WTC11 (cell line): ENCODE data around the gene APOA4. TPM values are rescaled to one million over a fixed set of nuclear protein-coding genes. Genes with fewer than 3 reads are reported as not detected.
"Not testable (repeated sequence)": the region's sequence is repeated elsewhere in the genome, so short reads cannot be mapped to it uniquely, and the experiment has no call there.

ENCODE experiments used
- ATAC-seq: fragments of 200-7000 bp; cut with Tn5 transposase; 2 replicates; pipeline ENCODE4 v1.10.0; 2021; ENCODE audit warnings: mild to moderate bottlenecking, moderate library complexity
- CTCF ChIA-PET: fragments of 300-600 bp; sonication (Branson Sonifier 250); formaldehyde crosslinking; loops from one replicate; lab custom pipeline; 2021; ENCODE audit warnings: antibody characterized with exemption; lab: Charles Lee
- POLR2A ChIA-PET: fragments of 350-600 bp; sonication (Branson Sonifier 250); formaldehyde crosslinking; loops from one replicate; lab custom pipeline; 2021; ENCODE audit warnings: antibody characterized with exemption; lab: Charles Lee
- DNase-seq: peaks from one replicate; pipeline ENCODE4 v3.0.0; 2021; ENCODE audit warnings: low spot score
- H3K27ac Mint-ChIP-seq: 2 replicates; pipeline ENCODE4 v1.8.0; 2021; ENCODE audit warnings: mixed read lengths
- H3K27me3 Mint-ChIP-seq: 2 replicates; pipeline ENCODE4 v1.8.0; 2021; ENCODE audit warnings: low read depth, mild to moderate bottlenecking, moderate library complexity, mixed read lengths
- H3K36me3 Mint-ChIP-seq: 2 replicates; pipeline ENCODE4 v1.8.0; 2021; ENCODE audit warnings: mixed read lengths
- H3K4me1 Mint-ChIP-seq: 2 replicates; pipeline ENCODE4 v1.8.0; 2022; ENCODE audit warnings: mixed read lengths
- H3K4me3 Mint-ChIP-seq: 2 replicates; pipeline ENCODE4 v1.8.0; 2021; ENCODE audit warnings: mild to moderate bottlenecking, moderate library complexity, mixed read lengths
- H3K9me3 Mint-ChIP-seq: 2 replicates; pipeline ENCODE4 v1.8.0; 2021; ENCODE audit warnings: mixed read lengths
- ATF1 ChIP-seq: sonication (generic); formaldehyde crosslinking; IDR thresholded peaks from 2 replicates; pipeline ENCODE4 v1.8.1; 2023; ENCODE audit warnings: mild to moderate bottlenecking, moderate library complexity, missing genetic modification reagents
- CREB1 ChIP-seq: sonication (generic); formaldehyde crosslinking; IDR thresholded peaks from 2 replicates; pipeline ENCODE4 v1.8.0; 2023; ENCODE audit warnings: mild to moderate bottlenecking, missing genetic modification reagents
- FOXP1 ChIP-seq: sonication (generic); formaldehyde crosslinking; IDR thresholded peaks from 2 replicates; pipeline ENCODE4 v1.8.0; 2022; ENCODE audit warnings: missing genetic modification reagents, mild to moderate bottlenecking, moderate library complexity, borderline replicate concordance
- MXD4 ChIP-seq: fragments of 250-450 bp; sonication (Bioruptor Pico); IDR thresholded peaks from 2 replicates; pipeline ENCODE4 v1.8.0; 2021; ENCODE audit warnings: mild to moderate bottlenecking, moderate library complexity, borderline replicate concordance
- NFATC4 ChIP-seq: fragments of 250-450 bp; sonication (Bioruptor Pico); IDR thresholded peaks from 2 replicates; pipeline ENCODE4 v1.9.0; 2021; ENCODE audit warnings: mild to moderate bottlenecking
- NR1H2 ChIP-seq: sonication (generic); formaldehyde crosslinking; IDR thresholded peaks from 2 replicates; pipeline ENCODE4 v1.9.0; 2021; ENCODE audit warnings: mild to moderate bottlenecking, moderate library complexity, missing genetic modification reagents
- PRRX2 ChIP-seq: fragments of 250-450 bp; sonication (Bioruptor Pico); IDR thresholded peaks from 2 replicates; pipeline ENCODE4 v1.8.0; 2021; ENCODE audit warnings: mild to moderate bottlenecking
- RORB ChIP-seq: fragments of 250-450 bp; sonication (Bioruptor Pico); IDR thresholded peaks from 2 replicates; pipeline ENCODE4 v1.9.0; 2021; ENCODE audit warnings: mild to moderate bottlenecking
- TEAD4 ChIP-seq: sonication (generic); formaldehyde crosslinking; IDR thresholded peaks from 2 replicates; pipeline ENCODE4 v1.8.0; 2022; ENCODE audit warnings: mild to moderate bottlenecking, missing genetic modification reagents
- ZNF232 ChIP-seq: sonication (generic); formaldehyde crosslinking; IDR thresholded peaks from 2 replicates; pipeline ENCODE4 v1.8.0; 2022; ENCODE audit warnings: mild to moderate bottlenecking, missing genetic modification reagents
- total RNA-seq: library from RNA; stranded (reverse); gene quantifications from 3 replicates; pipeline ENCODE4 v1.2.3, GENCODE V29; 2021
- TF ChIP-seq, protein P1 (sequence below): sonication (generic); formaldehyde crosslinking; IDR thresholded peaks from 2 replicates; pipeline ENCODE4 v1.8.0; 2023; ENCODE audit warnings: missing genetic modification reagents, mild to moderate bottlenecking, borderline replicate concordance
- TF ChIP-seq, protein P2 (sequence below): fragments of 250-450 bp; sonication (Bioruptor Pico); IDR thresholded peaks from 2 replicates; pipeline ENCODE4 v1.9.0; 2021; ENCODE audit warnings: mild to moderate bottlenecking, borderline replicate concordance
- TF ChIP-seq, protein P3 (sequence below): sonication (generic); formaldehyde crosslinking; IDR thresholded peaks from 2 replicates; pipeline ENCODE4 v1.8.1; 2022; ENCODE audit warnings: low read depth, mild to moderate bottlenecking, moderate library complexity, missing genetic modification reagents, borderline replicate concordance
- TF ChIP-seq, protein P4 (sequence below): sonication (generic); formaldehyde crosslinking; IDR thresholded peaks from 2 replicates; pipeline ENCODE4 v1.8.1; 2022; ENCODE audit warnings: missing genetic modification reagents, borderline replicate concordance

Gene APOA4
- total RNA-seq, 1 experiment from 2014 or later, result not detected

DNA sequence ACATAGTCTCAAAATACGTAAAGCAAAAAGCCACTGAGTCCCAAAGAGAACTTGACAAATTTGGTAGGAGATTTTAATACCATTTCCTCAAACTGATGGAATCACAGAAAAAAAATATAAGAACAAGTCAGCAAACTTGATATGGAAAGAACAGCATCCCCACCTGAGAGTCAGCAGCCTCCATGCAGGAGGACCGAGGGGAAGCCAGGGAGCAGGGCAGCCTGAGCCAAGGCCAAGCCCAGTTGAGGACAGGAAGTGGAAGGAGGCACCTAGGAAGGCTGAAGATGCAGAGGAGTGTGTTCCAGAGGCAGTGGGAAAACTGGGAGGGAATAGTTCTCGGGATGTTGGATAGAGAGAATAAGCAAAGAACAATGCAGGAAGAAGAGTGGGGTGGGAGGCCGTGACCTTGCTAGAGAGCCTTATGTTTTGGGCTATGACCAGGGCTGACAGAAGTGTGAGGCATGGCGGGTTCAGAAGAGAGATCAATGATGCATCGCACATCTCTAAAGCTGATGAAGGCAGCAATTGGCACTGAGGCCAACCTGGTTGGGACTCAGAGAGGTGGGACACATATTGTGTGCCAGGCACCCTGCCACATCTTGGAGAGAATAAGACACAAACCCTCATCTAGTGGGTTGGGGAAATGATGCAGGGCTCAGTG, 15.4 kb downstream of the APOA4 start:
- TF ChIP-seq TEAD4 (CRISPR knock-in tag), result no peak
- TF ChIP-seq, protein P1, sequence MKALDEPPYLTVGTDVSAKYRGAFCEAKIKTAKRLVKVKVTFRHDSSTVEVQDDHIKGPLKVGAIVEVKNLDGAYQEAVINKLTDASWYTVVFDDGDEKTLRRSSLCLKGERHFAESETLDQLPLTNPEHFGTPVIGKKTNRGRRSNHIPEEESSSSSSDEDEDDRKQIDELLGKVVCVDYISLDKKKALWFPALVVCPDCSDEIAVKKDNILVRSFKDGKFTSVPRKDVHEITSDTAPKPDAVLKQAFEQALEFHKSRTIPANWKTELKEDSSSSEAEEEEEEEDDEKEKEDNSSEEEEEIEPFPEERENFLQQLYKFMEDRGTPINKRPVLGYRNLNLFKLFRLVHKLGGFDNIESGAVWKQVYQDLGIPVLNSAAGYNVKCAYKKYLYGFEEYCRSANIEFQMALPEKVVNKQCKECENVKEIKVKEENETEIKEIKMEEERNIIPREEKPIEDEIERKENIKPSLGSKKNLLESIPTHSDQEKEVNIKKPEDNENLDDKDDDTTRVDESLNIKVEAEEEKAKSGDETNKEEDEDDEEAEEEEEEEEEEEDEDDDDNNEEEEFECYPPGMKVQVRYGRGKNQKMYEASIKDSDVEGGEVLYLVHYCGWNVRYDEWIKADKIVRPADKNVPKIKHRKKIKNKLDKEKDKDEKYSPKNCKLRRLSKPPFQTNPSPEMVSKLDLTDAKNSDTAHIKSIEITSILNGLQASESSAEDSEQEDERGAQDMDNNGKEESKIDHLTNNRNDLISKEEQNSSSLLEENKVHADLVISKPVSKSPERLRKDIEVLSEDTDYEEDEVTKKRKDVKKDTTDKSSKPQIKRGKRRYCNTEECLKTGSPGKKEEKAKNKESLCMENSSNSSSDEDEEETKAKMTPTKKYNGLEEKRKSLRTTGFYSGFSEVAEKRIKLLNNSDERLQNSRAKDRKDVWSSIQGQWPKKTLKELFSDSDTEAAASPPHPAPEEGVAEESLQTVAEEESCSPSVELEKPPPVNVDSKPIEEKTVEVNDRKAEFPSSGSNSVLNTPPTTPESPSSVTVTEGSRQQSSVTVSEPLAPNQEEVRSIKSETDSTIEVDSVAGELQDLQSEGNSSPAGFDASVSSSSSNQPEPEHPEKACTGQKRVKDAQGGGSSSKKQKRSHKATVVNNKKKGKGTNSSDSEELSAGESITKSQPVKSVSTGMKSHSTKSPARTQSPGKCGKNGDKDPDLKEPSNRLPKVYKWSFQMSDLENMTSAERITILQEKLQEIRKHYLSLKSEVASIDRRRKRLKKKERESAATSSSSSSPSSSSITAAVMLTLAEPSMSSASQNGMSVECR (CRISPR knock-in tag), result no peak
- TF ChIP-seq ZNF232 (CRISPR knock-in tag), result no peak
- TF ChIP-seq NR1H2 (CRISPR knock-in tag), result no peak
- TF ChIP-seq, all 79 proteins: peak for 0
- no peak overlapping the region for H3K4me3 Mint-ChIP-seq
- POLR2A ChIA-PET, result no interaction called here
- H3K27me3 Mint-ChIP-seq, result no peaks in the 10 kb centered on the region; the same call in 1 of the 2 replicates
- no peaks in the 10 kb centered on the region for H3K4me1 Mint-ChIP-seq
- H3K9me3 Mint-ChIP-seq, result no peaks in the 10 kb centered on the region
- H3K27ac Mint-ChIP-seq, result no peak overlapping the region
- CTCF ChIA-PET, result interaction anchor here (1.0 kb wide), 1 partner anchor 16 kb away, joined by 3 read pairs; the partner anchor contains the start of gene APOA5
- H3K36me3 Mint-ChIP-seq, result no peaks in the 10 kb centered on the region
- ATAC-seq, result no peak
- DNase-seq, result no peak

DNA sequence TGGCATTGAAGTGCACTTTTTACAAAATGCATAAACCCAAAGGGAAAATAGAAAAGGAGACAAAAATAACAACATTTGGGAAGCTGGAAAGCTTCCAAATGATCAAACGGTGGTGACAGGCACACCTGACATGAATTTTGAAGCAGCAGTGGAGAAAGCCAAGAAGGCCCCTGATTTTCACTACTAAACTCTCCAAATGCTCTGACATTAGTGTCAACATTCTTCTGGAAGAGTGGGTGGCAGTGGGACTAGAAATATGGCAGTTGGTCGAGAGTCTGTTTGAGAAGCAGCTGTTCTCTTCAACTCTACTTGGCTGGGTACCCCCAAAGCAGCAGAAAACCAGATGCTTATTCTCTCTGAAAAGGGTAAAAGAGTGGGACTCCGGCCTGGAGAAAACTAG, 19.1 kb downstream of the APOA4 start:
- CTCF ChIA-PET, result interaction anchor here (0.6 to 2.2 kb wide), 2 partner anchors 13 to 244 kb away, joined by 8 to 9 read pairs; partner anchors contain the start of gene APOA5
- no peaks in the 10 kb centered on the region; the same call in 1 of the 2 replicates for H3K27me3 Mint-ChIP-seq
- no peaks in the 10 kb centered on the region for H3K9me3 Mint-ChIP-seq
- ATAC-seq (no peak), DNase-seq (no peak)
- TF ChIP-seq RORB (no peak), CREB1 (CRISPR knock-in tag) (no peak), NFATC4 (CRISPR knock-in tag) (no peak), ZNF232 (CRISPR knock-in tag) (no peak), TEAD4 (CRISPR knock-in tag) (no peak), PRRX2 (no peak), MXD4 (CRISPR knock-in tag) (no peak), FOXP1 (no peak), ATF1 (CRISPR knock-in tag) (no peak)
- TF ChIP-seq, protein P2, sequence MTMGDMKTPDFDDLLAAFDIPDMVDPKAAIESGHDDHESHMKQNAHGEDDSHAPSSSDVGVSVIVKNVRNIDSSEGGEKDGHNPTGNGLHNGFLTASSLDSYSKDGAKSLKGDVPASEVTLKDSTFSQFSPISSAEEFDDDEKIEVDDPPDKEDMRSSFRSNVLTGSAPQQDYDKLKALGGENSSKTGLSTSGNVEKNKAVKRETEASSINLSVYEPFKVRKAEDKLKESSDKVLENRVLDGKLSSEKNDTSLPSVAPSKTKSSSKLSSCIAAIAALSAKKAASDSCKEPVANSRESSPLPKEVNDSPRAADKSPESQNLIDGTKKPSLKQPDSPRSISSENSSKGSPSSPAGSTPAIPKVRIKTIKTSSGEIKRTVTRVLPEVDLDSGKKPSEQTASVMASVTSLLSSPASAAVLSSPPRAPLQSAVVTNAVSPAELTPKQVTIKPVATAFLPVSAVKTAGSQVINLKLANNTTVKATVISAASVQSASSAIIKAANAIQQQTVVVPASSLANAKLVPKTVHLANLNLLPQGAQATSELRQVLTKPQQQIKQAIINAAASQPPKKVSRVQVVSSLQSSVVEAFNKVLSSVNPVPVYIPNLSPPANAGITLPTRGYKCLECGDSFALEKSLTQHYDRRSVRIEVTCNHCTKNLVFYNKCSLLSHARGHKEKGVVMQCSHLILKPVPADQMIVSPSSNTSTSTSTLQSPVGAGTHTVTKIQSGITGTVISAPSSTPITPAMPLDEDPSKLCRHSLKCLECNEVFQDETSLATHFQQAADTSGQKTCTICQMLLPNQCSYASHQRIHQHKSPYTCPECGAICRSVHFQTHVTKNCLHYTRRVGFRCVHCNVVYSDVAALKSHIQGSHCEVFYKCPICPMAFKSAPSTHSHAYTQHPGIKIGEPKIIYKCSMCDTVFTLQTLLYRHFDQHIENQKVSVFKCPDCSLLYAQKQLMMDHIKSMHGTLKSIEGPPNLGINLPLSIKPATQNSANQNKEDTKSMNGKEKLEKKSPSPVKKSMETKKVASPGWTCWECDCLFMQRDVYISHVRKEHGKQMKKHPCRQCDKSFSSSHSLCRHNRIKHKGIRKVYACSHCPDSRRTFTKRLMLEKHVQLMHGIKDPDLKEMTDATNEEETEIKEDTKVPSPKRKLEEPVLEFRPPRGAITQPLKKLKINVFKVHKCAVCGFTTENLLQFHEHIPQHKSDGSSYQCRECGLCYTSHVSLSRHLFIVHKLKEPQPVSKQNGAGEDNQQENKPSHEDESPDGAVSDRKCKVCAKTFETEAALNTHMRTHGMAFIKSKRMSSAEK (CRISPR knock-in tag), result no peak
- TF ChIP-seq, protein P3, sequence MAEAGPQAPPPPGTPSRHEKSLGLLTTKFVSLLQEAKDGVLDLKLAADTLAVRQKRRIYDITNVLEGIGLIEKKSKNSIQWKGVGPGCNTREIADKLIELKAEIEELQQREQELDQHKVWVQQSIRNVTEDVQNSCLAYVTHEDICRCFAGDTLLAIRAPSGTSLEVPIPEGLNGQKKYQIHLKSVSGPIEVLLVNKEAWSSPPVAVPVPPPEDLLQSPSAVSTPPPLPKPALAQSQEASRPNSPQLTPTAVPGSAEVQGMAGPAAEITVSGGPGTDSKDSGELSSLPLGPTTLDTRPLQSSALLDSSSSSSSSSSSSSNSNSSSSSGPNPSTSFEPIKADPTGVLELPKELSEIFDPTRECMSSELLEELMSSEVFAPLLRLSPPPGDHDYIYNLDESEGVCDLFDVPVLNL, result no peak
- TF ChIP-seq, protein P4, sequence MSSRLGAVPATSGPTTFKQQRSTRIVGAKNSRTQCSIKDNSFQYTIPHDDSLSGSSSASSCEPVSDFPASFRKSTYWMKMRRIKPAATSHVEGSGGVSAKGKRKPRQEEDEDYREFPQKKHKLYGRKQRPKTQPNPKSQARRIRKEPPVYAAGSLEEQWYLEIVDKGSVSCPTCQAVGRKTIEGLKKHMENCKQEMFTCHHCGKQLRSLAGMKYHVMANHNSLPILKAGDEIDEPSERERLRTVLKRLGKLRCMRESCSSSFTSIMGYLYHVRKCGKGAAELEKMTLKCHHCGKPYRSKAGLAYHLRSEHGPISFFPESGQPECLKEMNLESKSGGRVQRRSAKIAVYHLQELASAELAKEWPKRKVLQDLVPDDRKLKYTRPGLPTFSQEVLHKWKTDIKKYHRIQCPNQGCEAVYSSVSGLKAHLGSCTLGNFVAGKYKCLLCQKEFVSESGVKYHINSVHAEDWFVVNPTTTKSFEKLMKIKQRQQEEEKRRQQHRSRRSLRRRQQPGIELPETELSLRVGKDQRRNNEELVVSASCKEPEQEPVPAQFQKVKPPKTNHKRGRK (CRISPR knock-in tag), result no peak
- TF ChIP-seq, protein P1 (CRISPR knock-in tag), result no peak
- TF ChIP-seq, all 79 proteins: peak for 0
- Mint-ChIP-seq H3K27ac (no peak overlapping the region), H3K4me1 (no peaks in the 10 kb centered on the region), H3K4me3 (no peak overlapping the region), H3K36me3 (no peaks in the 10 kb centered on the region)
- POLR2A ChIA-PET, result no interaction called here

DNA sequence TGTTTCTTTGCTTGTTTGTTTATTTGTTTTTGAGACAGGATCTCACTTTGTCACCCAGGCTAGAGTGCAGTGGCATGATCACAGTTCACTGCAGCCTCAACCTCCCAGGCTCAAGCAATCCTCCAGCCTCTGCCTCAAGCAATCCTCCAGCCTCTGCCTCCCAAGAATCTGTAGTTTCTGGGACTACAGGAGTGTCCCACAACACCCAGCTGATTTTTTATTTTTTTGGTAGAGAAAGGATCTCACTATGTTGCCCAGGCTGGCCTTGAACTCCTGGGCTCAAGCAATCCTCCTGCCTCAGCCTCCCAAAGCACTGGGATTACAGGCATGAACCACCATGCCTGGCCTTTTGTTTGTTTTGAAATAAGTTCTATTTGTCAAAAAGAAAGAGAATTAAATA, 21.4 kb downstream of the APOA4 start:
- H3K27me3 Mint-ChIP-seq, DNase-seq, H3K4me3 Mint-ChIP-seq, POLR2A ChIA-PET, H3K27ac Mint-ChIP-seq, H3K9me3 Mint-ChIP-seq, H3K4me1 Mint-ChIP-seq, ATAC-seq, CTCF ChIA-PET, H3K36me3 Mint-ChIP-seq: not testable (repeated sequence)
